Sigmoid colon (tissue), 4 donors: Measurements from ENCODE around the gene NEK4.
"Not testable (repeated sequence)": the region's sequence is repeated elsewhere in the genome, so short reads cannot be mapped to it uniquely, and the experiment has no call there.

ENCODE experiments used
- CTCF ChIP-seq, 4 experiments: fragments of 450-650 bp in 3 of 4; fragments of 200-600 bp in 1 of 4; IDR thresholded peaks; one replicate each; pipeline ENCODE4 v1.5.1; 2016 to 2019; ENCODE audit warnings: antibody characterized with exemption in 4 of 4, mild to moderate bottlenecking in 3 of 4, moderate library complexity in 2 of 4
- EP300 ChIP-seq, 4 donors: sonication (generic); formaldehyde crosslinking; IDR thresholded peaks; one replicate each; pipeline ENCODE4 v1.6.1; 2017; ENCODE audit warnings: antibody characterized with exemption in 4 of 4
- POLR2A ChIP-seq, 2 donors: fragments of 450-650 bp; IDR thresholded peaks; one replicate each; pipeline ENCODE4 v1.6.1; 2016; ENCODE audit warnings: antibody characterized with exemption in 2 of 2, mild to moderate bottlenecking in 2 of 2, moderate library complexity in 2 of 2

GRCh38 chr3:52776486-52776885, 5.7 kb upstream of the NEK4 start:
- TF ChIP-seq EP300, POLR2A, CTCF (IDR thresholded peaks at IDR 0.05): not testable (repeated sequence)
